Skeletal muscle satellite cell (primary cell): Measurements from ENCODE around the gene TECRL. TPM values are rescaled to one million over a fixed set of nuclear protein-coding genes. Genes with fewer than 3 reads are reported as not detected.

ENCODE experiments used
- H3K27me3 ChIP-seq: 2 replicates; pipeline ENCODE4 v1.7.0; 2013; ENCODE audit warnings: low read length; ENCODE audit not compliant: control insufficient read depth, insufficient read depth
- H3K36me3 ChIP-seq: 2 replicates; pipeline ENCODE4 v1.7.0; 2013; ENCODE audit warnings: mild to moderate bottlenecking, control low read depth, low read length; ENCODE audit not compliant: insufficient read depth
- H3K4me1 ChIP-seq: 2 replicates; pipeline ENCODE4 v1.7.0; 2013; ENCODE audit warnings: low read length; ENCODE audit not compliant: control insufficient read depth, insufficient read depth
- H3K4me2 ChIP-seq: 2 replicates; pipeline ENCODE4 v1.7.0; 2013; ENCODE audit warnings: mild to moderate bottlenecking, low read length
- H3K4me3 ChIP-seq: 2 replicates; pipeline ENCODE4 v1.7.0; 2013; ENCODE audit warnings: low read length
- H3K9ac ChIP-seq: 2 replicates; pipeline ENCODE4 v1.7.0; 2013; ENCODE audit warnings: mild to moderate bottlenecking, low read depth, low read length, moderate library complexity
- H3K9me3 ChIP-seq: replicated peaks from 2 replicates; pipeline ENCODE4 v1.7.0; 2013; ENCODE audit warnings: mild to moderate bottlenecking, control low read depth, low read length
- total RNA-seq: library from RNA; depleted of rRNA; stranded (reverse); fragments of >200 nt; gene quantifications from 2 replicates; pipeline ENCODE4 v1.2.3, GENCODE V29; 2012; rRNA removed

Gene TECRL
- not detected in 2 replicates for total RNA-seq

- H3K9ac ChIP-seq, result no peak within 1 kb of the TSS
- H3K4me3 ChIP-seq, result no peak within 1 kb of the TSS
- no peaks in the 10 kb centered on the region for H3K36me3 ChIP-seq
- H3K9me3 ChIP-seq, result no peaks in the 10 kb centered on the region
- no peaks in the 10 kb centered on the region for H3K27me3 ChIP-seq
- H3K4me2 ChIP-seq, result no peak within 1 kb of the TSS
- no peaks in the 10 kb centered on the region for H3K4me1 ChIP-seq
Observed at GRCh38 chr4:64409300-64409699, at the start of gene TECRL. TECRL (minus strand) TSS chr4:64409450; CDS start chr4:64409351, 99 bp downstream.

- Histone ChIP-seq H3K9me3 (peaks cover 4% of the 10 kb centered on the region), H3K27me3 (no peaks in the 10 kb centered on the region), H3K4me1 (no peaks in the 10 kb centered on the region), H3K9ac (no peak overlapping the region), H3K4me3 (no peak overlapping the region), H3K4me2 (no peak overlapping the region), H3K36me3 (no peaks in the 10 kb centered on the region)
Observed at GRCh38 chr4:64432674-64433073, 23.4 kb upstream of the TECRL start.

GRCh38 chr4:64430933-64431332 lies 21.7 kb upstream of the TECRL start:
- no peaks in the 10 kb centered on the region for H3K36me3 ChIP-seq
- no peak overlapping the region for H3K4me2 ChIP-seq
- no peaks in the 10 kb centered on the region for H3K27me3 ChIP-seq
- peaks cover 4% of the 10 kb centered on the region for H3K9me3 ChIP-seq
- H3K9ac ChIP-seq, result no peak overlapping the region
- no peak overlapping the region for H3K4me3 ChIP-seq
- H3K4me1 ChIP-seq, result no peaks in the 10 kb centered on the region

GRCh38 chr4:64417974-64418373 lies 8.7 kb upstream of the TECRL start:
- H3K27me3 ChIP-seq, result no peaks in the 10 kb centered on the region
- H3K9ac ChIP-seq, result no peak overlapping the region
- H3K9me3 ChIP-seq, result no peaks in the 10 kb centered on the region
- H3K4me2 ChIP-seq, result no peak overlapping the region
- peaks cover 3% of the 10 kb centered on the region for H3K4me1 ChIP-seq
- H3K36me3 ChIP-seq, result no peaks in the 10 kb centered on the region
- H3K4me3 ChIP-seq, result no peak overlapping the region

- no peaks in the 10 kb centered on the region for H3K9me3 ChIP-seq
- no peak overlapping the region for H3K4me3 ChIP-seq
- H3K9ac ChIP-seq, result no peak overlapping the region
- H3K4me1 ChIP-seq, result no peaks in the 10 kb centered on the region
- H3K36me3 ChIP-seq, result no peaks in the 10 kb centered on the region
- no peaks in the 10 kb centered on the region for H3K27me3 ChIP-seq
- H3K4me2 ChIP-seq, result no peak overlapping the region
Observed at GRCh38 chr4:64407000-64407399, 2.2 kb downstream of the TECRL start.

GRCh38 chr4:64405761-64406160 lies 3.5 kb downstream of the TECRL start:
- Histone ChIP-seq H3K36me3 (no peaks in the 10 kb centered on the region), H3K9me3 (no peaks in the 10 kb centered on the region), H3K4me1 (no peaks in the 10 kb centered on the region), H3K4me3 (no peak overlapping the region), H3K4me2 (no peak overlapping the region), H3K27me3 (no peaks in the 10 kb centered on the region), H3K9ac (no peak overlapping the region)

GRCh38 chr4:64402684-64403083 lies 6.6 kb downstream of the TECRL start:
- no peak overlapping the region for H3K4me2 ChIP-seq
- no peaks in the 10 kb centered on the region for H3K36me3 ChIP-seq
- no peaks in the 10 kb centered on the region for H3K9me3 ChIP-seq
- no peak overlapping the region for H3K4me3 ChIP-seq
- no peak overlapping the region for H3K9ac ChIP-seq
- H3K27me3 ChIP-seq, result no peaks in the 10 kb centered on the region
- no peaks in the 10 kb centered on the region for H3K4me1 ChIP-seq

GRCh38 chr4:64399313-64400109 lies 9.7 kb downstream of the TECRL start:
- no peaks in the 10 kb centered on the region for H3K36me3 ChIP-seq
- no peaks in the 10 kb centered on the region for H3K9me3 ChIP-seq
- no peak overlapping the region for H3K9ac ChIP-seq
- H3K27me3 ChIP-seq, result no peaks in the 10 kb centered on the region
- H3K4me2 ChIP-seq, result no peak overlapping the region
- no peak overlapping the region for H3K4me3 ChIP-seq
- no peaks in the 10 kb centered on the region for H3K4me1 ChIP-seq

GRCh38 chr4:64394469-64394868 lies 14.8 kb downstream of the TECRL start:
- Histone ChIP-seq H3K4me2 (no peak overlapping the region), H3K36me3 (no peaks in the 10 kb centered on the region), H3K4me3 (no peak overlapping the region), H3K9me3 (no peaks in the 10 kb centered on the region), H3K9ac (no peak overlapping the region), H3K27me3 (no peaks in the 10 kb centered on the region), H3K4me1 (no peaks in the 10 kb centered on the region)

GRCh38 chr4:64388252-64388651 lies 21.0 kb downstream of the TECRL start:
- H3K9me3 ChIP-seq, result no peaks in the 10 kb centered on the region
- H3K4me1 ChIP-seq, result no peaks in the 10 kb centered on the region
- H3K27me3 ChIP-seq, result no peaks in the 10 kb centered on the region
- H3K4me3 ChIP-seq, result no peak overlapping the region
- H3K9ac ChIP-seq, result no peak overlapping the region
- H3K4me2 ChIP-seq, result no peak overlapping the region
- H3K36me3 ChIP-seq, result no peaks in the 10 kb centered on the region

- no peak overlapping the region for H3K4me3 ChIP-seq
- no peak overlapping the region for H3K4me2 ChIP-seq
- H3K9ac ChIP-seq, result no peak overlapping the region
- no peaks in the 10 kb centered on the region for H3K27me3 ChIP-seq
- H3K9me3 ChIP-seq, result no peaks in the 10 kb centered on the region
- H3K4me1 ChIP-seq, result no peaks in the 10 kb centered on the region
- H3K36me3 ChIP-seq, result no peaks in the 10 kb centered on the region
Observed at GRCh38 chr4:64385220-64385619, 24.0 kb downstream of the TECRL start.
